GM13976 (cell line): ENCODE data around the gene CUL9.

Experiments
- DNase-seq: peaks from one replicate; pipeline ENCODE4 v3.0.0; 2012; ENCODE audit warnings: low spot score
- CTCF ChIP-seq: IDR thresholded peaks from 2 replicates; pipeline ENCODE4 v1.5.1; 2012; ENCODE audit warnings: borderline replicate concordance, mild to moderate bottlenecking; ENCODE audit not compliant: insufficient read depth; ENCODE audit errors: extremely low read depth, missing control alignments, control extremely low read depth
- in situ Hi-C: fragments of 300-500 bp; cut with MboI; formaldehyde crosslinking; loops from one replicate; pipeline ENCODE4 v1.12.0; 2022; ENCODE audit warnings: low sequenced_read_pairs, mixed read lengths, inconsistent platforms; ENCODE audit not compliant: unreplicated experiment

Gene CUL9

DNA sequence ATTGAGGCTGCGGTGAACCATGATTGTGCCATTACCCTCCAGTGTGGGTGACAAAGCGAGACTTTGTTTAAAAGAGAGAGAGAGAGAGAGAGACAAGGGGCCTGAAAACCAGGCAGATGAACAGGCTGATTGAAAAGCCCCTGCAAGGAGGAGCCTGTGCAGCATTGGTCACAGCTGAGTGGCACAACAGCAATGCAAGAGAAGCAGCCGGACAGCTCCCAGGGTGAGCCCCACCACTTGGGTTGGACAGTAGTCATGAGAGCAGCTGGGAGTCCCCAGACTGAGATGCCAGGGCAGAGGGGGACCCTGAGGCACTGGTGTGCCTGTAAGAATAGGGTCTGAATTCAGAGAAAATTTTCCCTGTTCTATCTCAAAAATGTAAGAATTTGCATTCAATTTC is 37.1 kb downstream of the CUL9 start:
- no peak for DNase-seq
- in situ Hi-C loops: no loop called here

GRCh38 chr6:43219814-43220213 is 37.8 kb downstream of the CUL9 start:
- in situ Hi-C loops: no loop called here
- no peak for TF ChIP-seq CTCF
- no peak for DNase-seq

More for the DNA sequence above, 37.1 kb downstream of the CUL9 start:
- TF ChIP-seq CTCF: no peak

DNA sequence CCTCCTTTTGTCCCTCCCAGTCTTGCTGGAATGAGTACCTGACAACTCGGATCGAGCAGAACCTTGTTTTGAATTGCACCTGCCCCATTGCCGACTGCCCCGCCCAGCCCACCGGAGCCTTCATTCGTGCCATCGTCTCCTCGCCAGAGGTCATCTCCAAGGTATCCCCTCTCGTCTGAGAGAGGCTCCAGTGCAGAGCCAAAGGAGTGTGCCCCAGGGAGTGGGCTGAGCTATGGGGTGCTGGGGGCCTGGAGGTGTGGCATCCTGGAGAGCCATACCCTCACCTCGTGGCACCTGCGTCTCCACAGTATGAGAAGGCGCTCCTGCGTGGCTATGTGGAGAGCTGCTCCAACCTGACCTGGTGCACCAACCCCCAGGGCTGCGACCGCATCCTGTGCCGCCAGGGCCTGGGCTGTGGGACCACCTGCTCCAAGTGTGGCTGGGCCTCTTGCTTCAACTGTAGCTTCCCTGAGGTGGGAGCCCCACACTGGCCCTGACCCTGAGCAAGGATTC is 38.5 kb downstream of the CUL9 start:
- in situ Hi-C loops: no loop called here
- TF ChIP-seq CTCF: no peak
- DNase-seq: no peak

DNA sequence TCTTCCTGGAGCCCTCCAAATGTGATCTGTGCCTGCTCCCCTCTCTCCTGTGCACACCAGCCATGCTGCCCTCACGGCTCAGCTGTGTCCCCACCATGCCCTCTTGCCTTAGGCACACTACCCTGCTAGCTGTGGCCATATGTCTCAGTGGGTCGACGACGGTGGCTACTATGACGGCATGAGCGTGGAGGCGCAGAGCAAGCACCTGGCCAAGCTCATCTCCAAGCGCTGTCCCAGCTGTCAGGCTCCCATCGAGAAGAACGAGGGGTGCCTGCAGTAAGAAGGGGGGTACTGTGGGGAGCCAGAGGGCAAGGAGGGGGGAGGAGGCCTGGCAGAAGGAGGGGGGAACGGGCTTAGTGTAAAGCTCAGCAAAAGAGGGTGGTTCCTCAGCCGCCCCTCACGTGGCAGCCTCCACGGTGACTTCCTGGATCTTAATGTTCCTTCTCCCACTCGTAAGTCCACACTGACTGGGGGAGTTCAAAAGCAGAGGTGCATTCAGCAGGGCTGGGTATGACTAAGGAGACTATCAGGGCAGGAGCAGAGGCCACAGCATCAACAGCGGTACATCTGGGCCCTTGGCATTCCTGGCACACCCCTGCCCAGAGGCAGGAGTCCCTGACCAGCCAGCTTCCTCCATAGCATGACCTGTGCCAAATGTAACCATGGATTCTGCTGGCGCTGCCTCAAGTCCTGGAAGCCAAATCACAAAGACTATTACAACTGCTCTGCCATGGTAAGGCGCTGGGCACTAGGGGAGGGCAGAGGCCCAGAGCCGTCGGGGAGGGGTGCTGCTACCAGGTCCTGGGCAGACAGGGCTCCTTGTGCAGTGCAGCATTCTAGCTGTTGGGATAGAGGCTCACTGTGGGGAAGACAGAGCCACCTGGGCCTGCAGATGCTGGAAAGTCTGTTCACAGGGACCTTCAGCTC is 39.3 kb downstream of the CUL9 start:
- no peak for TF ChIP-seq CTCF
- in situ Hi-C loops: no loop called here

DNA sequence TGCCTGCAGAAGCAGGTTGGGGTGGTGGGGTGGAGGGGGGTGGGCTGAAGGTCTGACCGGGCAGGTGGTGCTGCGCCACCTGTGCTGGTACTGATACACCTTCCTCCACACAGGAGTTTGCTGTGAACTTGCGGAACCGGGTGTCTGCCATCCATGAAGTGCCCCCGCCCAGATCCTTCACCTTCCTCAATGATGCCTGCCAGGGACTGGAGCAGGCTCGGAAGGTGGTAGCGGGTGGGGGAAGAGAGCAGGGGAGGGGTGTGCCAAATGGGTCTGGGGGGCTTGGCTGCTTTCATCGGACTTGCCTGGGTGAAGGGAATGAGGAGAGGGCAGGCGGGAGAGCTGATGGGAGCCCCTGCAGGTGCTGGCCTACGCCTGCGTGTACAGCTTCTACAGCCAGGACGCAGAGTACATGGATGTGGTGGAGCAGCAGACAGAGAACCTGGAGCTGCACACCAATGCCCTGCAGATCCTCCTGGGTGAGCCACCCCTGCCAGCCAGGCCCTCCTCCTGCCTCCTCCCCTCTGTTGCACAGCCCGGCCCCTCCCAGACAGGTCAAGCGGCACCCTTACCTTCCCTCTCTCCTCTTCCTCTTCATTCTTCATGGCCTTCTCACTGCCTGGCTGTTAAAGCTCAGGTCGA is 40.5 kb downstream of the CUL9 start:
- no peak for DNase-seq
- in situ Hi-C loops: no loop called here
- no peak for TF ChIP-seq CTCF

More for the DNA sequence above, 39.3 kb downstream of the CUL9 start:
- no peak for DNase-seq

DNA sequence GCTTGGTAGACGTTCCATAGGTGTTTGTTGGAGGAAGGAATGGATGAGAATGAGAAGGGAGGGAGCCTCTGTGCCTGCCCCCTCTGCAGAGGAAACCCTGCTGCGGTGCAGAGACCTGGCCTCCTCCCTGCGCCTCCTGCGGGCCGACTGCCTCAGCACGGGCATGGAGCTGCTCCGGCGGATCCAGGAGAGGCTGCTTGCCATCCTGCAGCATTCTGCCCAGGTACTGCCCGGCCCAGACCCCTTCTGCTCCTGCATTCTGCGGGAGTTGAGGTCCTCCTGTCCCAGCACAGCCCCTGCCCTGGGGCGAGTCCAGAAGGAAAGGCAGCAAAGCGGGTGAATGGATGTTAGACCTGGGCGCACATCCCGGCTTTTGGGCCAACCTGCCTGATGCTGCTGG is 41.2 kb downstream of the CUL9 start:
- DNase-seq: no peak
- TF ChIP-seq CTCF: no peak
- in situ Hi-C loops: no loop called here
